ENCODE results near the gene GCGR.

- TF ChIP-seq CTCF (IDR thresholded peaks at IDR 0.05) (no peak), POLR2A (IDR thresholded peaks at IDR 0.05) (no peak), POLR2AphosphoS5 (IDR thresholded peaks at IDR 0.05) (no peak)
Measured at GRCh38 chr17:81858967-81859905, 55.3 kb downstream of the GCGR start.
